ENCODE results near the gene SAP130. TPM values are rescaled to one million over a fixed set of nuclear protein-coding genes. Genes with fewer than 3 reads are reported as not detected.

SAP130 gene
- total RNA-seq, 2 experiments from 2014 or later: 20.4 to 20.5 TPM

DNA sequence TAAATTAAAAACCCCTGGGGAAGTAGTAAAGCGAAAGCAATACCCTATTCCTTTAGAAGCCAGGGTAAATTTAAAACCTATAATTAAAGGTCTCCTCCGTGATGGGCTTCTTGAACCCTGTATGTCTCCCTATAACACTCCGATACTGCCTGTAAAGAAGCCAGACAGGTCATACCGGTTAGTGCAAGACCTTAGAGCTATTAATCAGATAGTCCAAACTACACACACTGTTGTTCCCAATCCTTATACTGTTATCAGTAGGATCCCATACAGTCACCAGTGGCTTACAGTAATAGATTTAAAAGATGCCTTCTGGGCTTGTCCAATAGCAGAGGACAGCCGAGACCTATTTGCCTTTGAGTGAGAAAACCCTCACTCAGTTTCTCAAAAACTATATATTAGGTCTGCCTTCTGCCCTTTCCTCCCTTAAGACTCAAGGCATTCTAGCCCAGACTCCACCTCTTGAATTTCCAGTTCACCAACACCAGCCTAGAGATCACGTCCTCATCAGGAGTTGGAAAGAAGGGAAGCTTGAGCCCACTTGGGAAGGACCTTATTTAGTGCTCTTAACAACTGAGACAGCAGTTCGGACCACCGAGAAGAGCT lies 12.4 kb upstream of the SAP130 start:
- CTCF ChIA-PET: no interaction called here

DNA sequence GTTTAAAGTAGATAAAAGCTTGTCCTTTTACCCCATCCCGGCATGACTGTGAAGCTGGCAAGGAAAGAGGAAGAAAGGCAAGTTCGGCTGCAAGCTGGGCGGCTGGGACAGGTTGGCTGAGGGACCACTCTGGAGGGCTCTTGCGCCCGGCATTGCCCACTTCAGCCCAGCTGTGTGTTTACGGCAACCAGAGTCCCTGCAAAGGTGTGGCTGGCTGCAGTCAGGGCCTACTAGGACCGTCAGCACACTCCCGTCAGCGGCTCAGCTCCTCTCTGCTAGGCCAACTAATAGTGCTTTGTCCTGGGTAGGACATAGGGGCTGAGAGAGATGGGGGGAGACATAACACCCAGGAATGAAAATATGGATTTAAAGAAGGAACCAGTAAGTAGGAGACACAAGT lies 11.7 kb upstream of the SAP130 start:
- H3K9me3 Mint-ChIP-seq: peaks cover 39% of the 10 kb centered on the region
- peaks cover 7% of the 10 kb centered on the region for H3K27me3 Mint-ChIP-seq (ENCODE audit: low read depth)
- H3K4me1 Mint-ChIP-seq (ENCODE audit: low read depth): no peaks in the 10 kb centered on the region
- CTCF ChIA-PET: no interaction called here
- no peak for DNase-seq
- no peak overlapping the region for H3K4me3 Mint-ChIP-seq
- H3K27ac Mint-ChIP-seq: no peak overlapping the region
- peaks cover 3% of the 10 kb centered on the region for H3K36me3 Mint-ChIP-seq (ENCODE audit: low read depth)
- intact Hi-C loops (cut with micrococcal nuclease): no loop called here

More for the DNA sequence above, 12.4 kb upstream of the SAP130 start:
- Mint-ChIP-seq H3K36me3 (ENCODE audit: low read depth) (peaks cover 3% of the 10 kb centered on the region), H3K4me3 (no peak overlapping the region), H3K4me1 (ENCODE audit: low read depth) (no peaks in the 10 kb centered on the region), H3K27me3 (ENCODE audit: low read depth) (peaks cover 7% of the 10 kb centered on the region), H3K27ac (no peak overlapping the region), H3K9me3 (peaks cover 39% of the 10 kb centered on the region)
- intact Hi-C loops (cut with micrococcal nuclease): no loop called here
- no peak for DNase-seq

DNA sequence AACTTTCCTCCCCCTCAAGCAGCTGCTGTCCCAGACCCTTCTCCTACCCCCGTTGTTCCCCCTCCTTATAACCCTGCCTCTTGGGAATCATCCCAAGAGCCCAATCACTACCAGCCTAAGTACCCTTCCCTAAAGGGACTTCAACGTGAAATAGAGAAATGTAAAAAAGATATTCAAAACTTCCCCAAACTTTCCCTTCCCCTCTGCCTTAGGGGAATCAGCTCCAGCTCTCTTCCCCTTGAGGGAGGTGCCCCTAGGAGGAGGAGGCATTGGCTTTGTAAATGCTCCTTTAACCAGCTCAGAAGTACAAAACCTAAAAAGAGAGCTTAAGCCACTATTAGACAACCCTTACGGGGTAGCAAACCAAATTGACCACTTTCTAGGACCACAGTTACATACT lies 10.6 kb upstream of the SAP130 start:
- CTCF ChIA-PET: interaction anchor here (0.6 kb wide), 1 partner anchor 38 kb away, joined by 3 read pairs; no protein-coding TSS in a partner anchor

DNA sequence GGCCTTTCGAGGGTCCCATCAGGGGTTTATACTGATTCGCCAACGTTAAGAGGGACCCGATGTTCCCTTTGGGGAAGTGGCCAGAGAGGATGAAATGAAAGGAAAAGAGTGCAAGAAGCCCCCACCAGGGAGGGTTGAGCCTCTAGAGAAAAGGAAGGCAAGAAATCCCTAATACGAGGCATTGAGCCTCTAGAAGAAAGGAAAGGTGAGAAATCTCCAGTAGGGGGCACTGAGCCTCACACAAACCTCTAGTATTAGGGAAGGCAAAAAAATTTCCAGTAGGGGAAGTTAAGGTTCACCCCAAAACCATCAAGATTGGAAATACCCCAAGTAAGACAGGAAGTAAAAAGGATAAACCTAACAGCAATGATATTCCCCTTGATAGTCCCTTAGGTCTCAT lies 9.8 kb upstream of the SAP130 start:
- H3K4me1 Mint-ChIP-seq (ENCODE audit: low read depth): no peaks in the 10 kb centered on the region
- no peak overlapping the region for H3K4me3 Mint-ChIP-seq
- H3K27me3 Mint-ChIP-seq (ENCODE audit: low read depth): peaks cover 7% of the 10 kb centered on the region
- peaks cover 3% of the 10 kb centered on the region for H3K36me3 Mint-ChIP-seq (ENCODE audit: low read depth)
- CTCF ChIA-PET: interaction anchor here (0.7 kb wide), 1 partner anchor 48 kb away, joined by 3 read pairs; no protein-coding TSS in a partner anchor
- peaks cover 25% of the 10 kb centered on the region for H3K9me3 Mint-ChIP-seq
- H3K27ac Mint-ChIP-seq: no peak overlapping the region
- no peak for DNase-seq
- intact Hi-C loops (cut with micrococcal nuclease): no loop called here

More for the DNA sequence above, 10.6 kb upstream of the SAP130 start:
- Mint-ChIP-seq H3K27me3 (ENCODE audit: low read depth) (peaks cover 7% of the 10 kb centered on the region), H3K36me3 (ENCODE audit: low read depth) (peaks cover 3% of the 10 kb centered on the region), H3K27ac (no peak overlapping the region), H3K9me3 (peaks cover 32% of the 10 kb centered on the region), H3K4me3 (no peak overlapping the region), H3K4me1 (ENCODE audit: low read depth) (no peaks in the 10 kb centered on the region)
- DNase-seq: no peak
- intact Hi-C loops (cut with micrococcal nuclease): no loop called here

DNA sequence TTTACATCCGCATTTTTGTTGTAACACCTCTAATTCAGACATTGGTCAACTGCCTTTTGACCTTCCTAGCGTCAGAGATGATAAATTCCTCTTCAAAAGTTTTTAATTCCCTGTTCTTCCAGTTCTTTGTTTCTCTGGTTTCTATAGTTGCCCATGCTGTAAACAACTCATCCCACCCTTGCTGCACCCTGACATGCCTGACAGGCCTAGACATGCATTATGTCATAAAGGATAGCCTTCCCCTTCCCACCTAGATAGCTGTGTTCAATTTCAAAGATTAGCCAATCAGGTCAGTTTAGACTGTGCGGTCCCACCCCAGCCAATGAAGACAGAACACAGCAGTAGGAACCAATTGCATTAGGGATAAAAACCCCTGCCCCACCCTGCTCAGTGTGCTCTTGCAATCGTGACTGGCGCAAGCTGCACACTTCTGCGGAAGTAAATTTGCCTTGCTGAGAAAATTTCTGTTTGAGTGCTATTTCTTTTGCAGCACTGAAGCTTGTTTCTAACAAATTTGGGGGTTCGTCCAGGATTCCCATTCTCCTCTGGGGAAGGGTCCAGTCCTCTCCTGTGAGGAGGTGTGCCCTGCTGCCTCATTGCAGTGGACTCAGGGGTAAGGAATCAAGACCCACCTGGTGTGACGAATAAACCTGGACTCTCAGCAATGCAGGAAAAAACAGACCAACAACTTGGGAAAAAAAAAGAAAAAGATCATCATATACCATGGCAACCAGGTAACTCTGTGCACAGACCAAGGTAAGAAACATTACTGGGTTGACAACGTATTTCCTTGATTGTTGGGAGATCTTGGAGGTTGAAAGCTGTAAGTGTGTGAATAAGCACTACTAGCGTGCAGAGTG lies 9.1 kb upstream of the SAP130 start:
- peaks cover 3% of the 10 kb centered on the region for H3K36me3 Mint-ChIP-seq (ENCODE audit: low read depth)
- H3K27me3 Mint-ChIP-seq (ENCODE audit: low read depth): peaks cover 7% of the 10 kb centered on the region
- H3K27ac Mint-ChIP-seq: no peak overlapping the region
- peaks cover 22% of the 10 kb centered on the region for H3K9me3 Mint-ChIP-seq
- DNase-seq: no peak
- no peak overlapping the region for H3K4me3 Mint-ChIP-seq
- CTCF ChIA-PET: no interaction called here
- intact Hi-C loops (cut with micrococcal nuclease): no loop called here
- H3K4me1 Mint-ChIP-seq (ENCODE audit: low read depth): no peaks in the 10 kb centered on the region

DNA sequence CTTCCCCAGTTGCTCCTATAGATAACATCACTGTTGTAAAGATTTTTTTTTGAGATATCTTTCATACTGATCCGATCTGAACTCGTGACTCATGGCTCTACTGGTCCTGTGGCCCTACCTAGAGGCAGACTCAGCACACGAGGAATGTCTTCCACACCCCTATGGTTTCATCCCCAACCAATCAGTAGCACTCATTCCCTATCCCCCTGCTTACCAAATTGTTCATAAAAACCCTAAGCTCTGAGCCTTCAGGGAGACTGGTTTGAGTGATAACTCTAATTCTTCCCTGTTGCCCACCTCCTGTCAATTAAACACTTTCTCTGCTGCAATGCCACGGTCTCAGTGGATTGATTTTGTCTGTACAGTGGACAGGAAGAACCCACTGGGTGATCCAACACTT lies 4.2 kb upstream of the SAP130 start:
- H3K4me3 Mint-ChIP-seq: no peak overlapping the region
- DNase-seq: no peak
- CTCF ChIA-PET: no interaction called here
- intact Hi-C loops (cut with micrococcal nuclease): no loop called here
- H3K9me3 Mint-ChIP-seq: peaks cover 10% of the 10 kb centered on the region
- no peaks in the 10 kb centered on the region for H3K27me3 Mint-ChIP-seq (ENCODE audit: low read depth)
- no peaks in the 10 kb centered on the region for H3K36me3 Mint-ChIP-seq (ENCODE audit: low read depth)
- H3K4me1 Mint-ChIP-seq (ENCODE audit: low read depth): peaks cover 5% of the 10 kb centered on the region
- no peak overlapping the region for H3K27ac Mint-ChIP-seq

DNA sequence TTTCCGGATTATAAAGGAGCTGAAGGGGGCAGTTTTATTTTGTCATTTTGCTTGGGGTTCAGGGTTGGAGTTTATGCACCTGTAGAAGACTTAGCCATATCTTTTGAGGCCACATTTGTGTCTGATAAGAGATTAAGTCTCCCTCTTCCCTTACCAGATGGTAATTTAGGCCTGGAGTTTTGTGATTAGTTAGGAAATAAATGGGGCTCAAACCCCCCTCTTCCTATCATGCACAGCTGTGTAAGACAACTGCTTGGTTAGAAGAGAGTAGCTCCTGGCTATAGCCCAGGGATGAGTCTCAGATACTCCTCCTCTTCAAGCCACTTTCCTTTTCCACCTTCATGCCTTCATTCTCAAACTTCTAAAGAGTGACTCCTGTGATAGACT lies 802 bp upstream of the SAP130 start:
- CTCF ChIA-PET: interaction anchor here (0.7 kb wide), 1 partner anchor 13 kb away, joined by 3 read pairs; no protein-coding TSS in a partner anchor
- Mint-ChIP-seq H3K27ac (no peak overlapping the region), H3K4me1 (ENCODE audit: low read depth) (peaks cover 11% of the 10 kb centered on the region), H3K4me3 (peak overlapping the region; percentile 80), H3K9me3 (peaks cover 2% of the 10 kb centered on the region), H3K27me3 (ENCODE audit: low read depth) (no peaks in the 10 kb centered on the region), H3K36me3 (ENCODE audit: low read depth) (peaks cover 2% of the 10 kb centered on the region)
- intact Hi-C loops (cut with micrococcal nuclease): loop anchor here (1.0 to 5.0 kb wide), 11 partner anchors 63 to 1848 kb away; partner anchors contain the start of genes ERCC3, GYPC, MAP3K2 and POLR2D
- no peak for DNase-seq

DNA sequence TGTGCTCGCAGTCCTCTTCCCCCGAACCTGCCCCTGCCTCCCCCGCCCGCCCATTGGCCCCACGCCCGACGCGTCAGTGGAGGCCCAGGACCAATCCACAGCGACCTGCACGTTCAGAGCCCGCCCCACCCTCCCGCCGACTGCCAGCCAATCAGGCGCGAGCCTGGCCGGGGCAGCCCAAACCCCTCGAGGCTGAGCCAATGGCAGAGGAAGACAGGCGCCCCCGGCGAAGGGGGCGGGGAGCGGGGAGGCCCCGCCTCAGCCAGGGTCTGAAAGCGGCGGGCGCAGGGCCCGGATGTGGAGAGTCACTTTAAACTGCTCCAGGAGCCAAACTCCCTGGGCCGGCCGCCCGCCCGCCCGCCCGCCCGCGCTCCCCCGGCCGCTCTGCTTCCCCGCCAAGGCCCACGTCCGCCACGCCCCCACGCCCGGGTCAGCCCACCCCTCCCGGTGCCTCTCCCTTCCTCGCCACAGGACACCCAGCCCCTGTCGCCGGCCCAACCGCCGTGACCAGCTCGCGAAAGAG lies 520 bp downstream of the SAP130 start:
- H3K27ac Mint-ChIP-seq: peak overlapping the region; percentile 72
- H3K27me3 Mint-ChIP-seq (ENCODE audit: low read depth): no peaks in the 10 kb centered on the region
- H3K9me3 Mint-ChIP-seq: peaks cover 2% of the 10 kb centered on the region
- CTCF ChIA-PET: no interaction called here
- peaks cover 2% of the 10 kb centered on the region for H3K36me3 Mint-ChIP-seq (ENCODE audit: low read depth)
- intact Hi-C loops (cut with micrococcal nuclease): loop anchor here (1.0 to 5.0 kb wide), 8 partner anchors 295 to 1370 kb away; partner anchors contain the start of genes ERCC3, GYPC, IWS1 and MAP3K2
- H3K4me3 Mint-ChIP-seq: peak overlapping the region; percentile 97
- H3K4me1 Mint-ChIP-seq (ENCODE audit: low read depth): peaks cover 11% of the 10 kb centered on the region
- DNase-seq: peak; percentile 100

DNA sequence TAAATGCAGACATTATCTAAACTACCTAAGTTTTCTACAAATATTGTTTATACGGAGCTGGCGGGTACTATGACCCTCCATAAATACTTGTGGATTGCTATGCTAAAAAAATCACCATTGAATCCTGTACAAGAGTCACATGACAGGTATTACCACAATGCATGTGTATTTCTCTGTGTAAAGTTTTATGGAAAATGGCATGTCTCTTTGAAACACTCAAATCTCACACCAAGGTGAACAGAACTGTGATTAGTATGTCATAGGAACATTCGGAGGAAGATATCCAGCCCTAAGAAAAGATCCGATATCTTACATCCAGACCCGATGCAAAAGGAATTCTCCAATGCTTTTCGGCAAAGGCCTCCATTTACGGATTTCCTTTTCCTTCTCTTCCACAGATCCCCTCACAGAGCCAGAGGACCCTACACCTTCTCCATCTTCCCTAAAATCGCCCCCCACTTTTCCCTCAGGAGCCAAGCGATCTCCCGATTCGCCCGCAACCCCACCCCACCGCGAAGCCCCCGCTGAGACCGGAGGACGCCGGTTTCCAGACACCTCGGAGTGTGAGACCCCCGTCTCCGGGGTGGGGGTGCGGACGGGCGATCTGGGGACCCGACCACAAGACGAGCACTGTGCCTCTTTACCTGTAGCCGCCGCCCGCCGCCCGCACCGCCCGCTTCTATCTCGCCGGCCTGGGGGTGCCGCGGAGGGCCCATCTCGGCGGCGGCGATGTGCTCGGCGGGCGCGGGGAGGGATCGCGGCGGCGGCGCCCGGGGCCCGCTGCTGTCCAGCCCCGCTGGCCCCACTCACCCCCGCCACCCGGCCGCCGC lies 1.2 kb downstream of the SAP130 start:
- Mint-ChIP-seq H3K4me1 (ENCODE audit: low read depth) (peaks cover 11% of the 10 kb centered on the region), H3K4me3 (peak overlapping the region; percentile 97), H3K27me3 (ENCODE audit: low read depth) (no peaks in the 10 kb centered on the region), H3K27ac (peak overlapping the region; percentile 21), H3K36me3 (ENCODE audit: low read depth) (peaks cover 2% of the 10 kb centered on the region), H3K9me3 (no peaks in the 10 kb centered on the region)
- CTCF ChIA-PET: no interaction called here
- intact Hi-C loops (cut with micrococcal nuclease): loop anchor here (1.0 to 5.0 kb wide), 8 partner anchors 296 to 1369 kb away; partner anchors contain the start of genes ERCC3, GYPC, IWS1 and MAP3K2
- no peak for DNase-seq

DNA sequence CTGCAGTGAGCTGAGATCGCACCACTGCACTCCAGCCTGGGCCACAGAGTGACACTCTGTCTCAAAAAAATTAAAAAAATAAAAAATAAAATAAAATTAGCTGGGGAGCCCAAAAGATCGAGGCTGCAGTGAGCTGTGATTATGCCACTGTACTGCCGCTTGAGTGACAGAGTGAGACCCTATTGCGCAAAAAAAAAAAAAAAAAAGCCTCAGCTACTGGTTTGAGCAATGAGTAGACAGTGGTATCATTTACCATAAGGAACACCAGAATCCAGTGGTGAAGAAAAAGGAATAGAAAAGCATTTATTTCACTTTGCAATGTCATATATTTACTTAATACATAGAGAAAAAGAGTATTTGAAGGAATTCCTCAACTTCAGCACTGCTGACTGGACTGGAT lies 3.0 kb downstream of the SAP130 start:
- no peaks in the 10 kb centered on the region for H3K27me3 Mint-ChIP-seq (ENCODE audit: low read depth)
- intact Hi-C loops (cut with micrococcal nuclease): loop anchor here (5.0 kb wide), 5 partner anchors 383 to 1368 kb away; partner anchors contain the start of genes ERCC3, GYPC and MAP3K2
- H3K4me1 Mint-ChIP-seq (ENCODE audit: low read depth): peaks cover 13% of the 10 kb centered on the region
- H3K36me3 Mint-ChIP-seq (ENCODE audit: low read depth): peaks cover 6% of the 10 kb centered on the region
- no peaks in the 10 kb centered on the region for H3K9me3 Mint-ChIP-seq
- no peak for DNase-seq
- H3K27ac Mint-ChIP-seq: no peak overlapping the region
- CTCF ChIA-PET: interaction anchor here (0.7 kb wide), 1 partner anchor 112 kb away, joined by 4 read pairs; no protein-coding TSS in a partner anchor
- no peak overlapping the region for H3K4me3 Mint-ChIP-seq

DNA sequence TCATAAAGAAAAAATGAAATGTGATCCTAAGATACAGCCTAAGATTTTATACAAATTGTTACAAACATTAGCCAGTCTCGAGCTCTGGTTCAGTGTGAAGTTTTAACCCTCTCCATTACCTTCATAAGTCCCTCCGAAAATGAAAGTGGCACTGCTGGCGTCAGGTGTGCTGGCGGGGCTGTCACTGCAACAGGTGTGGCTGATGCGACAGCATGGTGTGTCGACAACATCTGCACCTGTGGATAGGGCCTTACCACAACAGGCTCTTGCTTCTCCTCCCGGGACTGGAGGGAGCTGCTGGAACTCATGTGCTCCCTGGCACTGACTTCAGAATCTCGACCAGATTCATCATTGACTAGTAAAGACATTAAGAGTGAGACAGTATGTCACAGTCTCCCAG lies 10.3 kb downstream of the SAP130 start:
- H3K9me3 Mint-ChIP-seq: no peaks in the 10 kb centered on the region
- H3K27ac Mint-ChIP-seq: no peak overlapping the region
- CTCF ChIA-PET: interaction anchor here (0.7 kb wide), 1 partner anchor 125 kb away, joined by 3 read pairs; no protein-coding TSS in a partner anchor

More for the DNA sequence above, 10.3 kb downstream of the SAP130 start:
- DNase-seq: no peak
- Mint-ChIP-seq H3K27me3 (ENCODE audit: low read depth) (no peaks in the 10 kb centered on the region), H3K4me3 (no peak overlapping the region), H3K4me1 (ENCODE audit: low read depth) (peaks cover 4% of the 10 kb centered on the region), H3K36me3 (ENCODE audit: low read depth) (peaks cover 25% of the 10 kb centered on the region)
- intact Hi-C loops (cut with micrococcal nuclease): no loop called here

Measured in activated naive CD4-positive, alpha-beta T cell treated with anti-CD3 and anti-CD28 coated beads for 36 hours (primary cell).